Measurements from ENCODE around the gene UBE2E1. TPM values are rescaled to one million over a fixed set of nuclear protein-coding genes. Genes with fewer than 3 reads are reported as not detected.

UBE2E1 gene
- total RNA-seq, 4 donors from 2014 or later: 89.4 to 153 (median 121) TPM

GRCh38 chr3:23760871-23761373, 44.8 kb upstream of the UBE2E1 start:
- H3K27me3 ChIP-seq: no peaks in the 10 kb centered on the region
- TF ChIP-seq CTCF (IDR thresholded peaks at IDR 0.05): no peak
- no peak for TF ChIP-seq POLR2A (IDR thresholded peaks at IDR 0.05)
- no peak for TF ChIP-seq EP300 (IDR thresholded peaks at IDR 0.05)
- TF ChIP-seq POLR2AphosphoS5 (IDR thresholded peaks at IDR 0.05): no peak
- 29 to 93% methylated on average over 1 to 5 of the region's 7 CpGs for WGBS, 2 donors (ENCODE audit: low coverage in 1 of 2)
- H3K9me3 ChIP-seq: no peaks in the 10 kb centered on the region
- H3K4me1 ChIP-seq: peaks cover 0 to 33% (median 0%) of the 10 kb centered on the region in 3 donors
- H3K36me3 ChIP-seq: no peaks in the 10 kb centered on the region
- no peak for ATAC-seq
- H3K4me3 ChIP-seq: no peak overlapping the region
- H3K27ac ChIP-seq: no peak overlapping the region

GRCh38 chr3:23761440-23761896, 44.3 kb upstream of the UBE2E1 start:
- H3K27ac ChIP-seq: no peak overlapping the region
- no peaks in the 10 kb centered on the region for H3K9me3 ChIP-seq
- H3K36me3 ChIP-seq: no peaks in the 10 kb centered on the region
- ATAC-seq: no peak
- no peak overlapping the region for H3K4me3 ChIP-seq
- WGBS, 2 donors (ENCODE audit: low coverage in 1 of 2): 88 to 90% methylated on average over 2 of the region's 2 CpGs
- TF ChIP-seq POLR2A (IDR thresholded peaks at IDR 0.05) (no peak), EP300 (IDR thresholded peaks at IDR 0.05) (no peak), POLR2AphosphoS5 (IDR thresholded peaks at IDR 0.05) (no peak), CTCF (IDR thresholded peaks at IDR 0.05) (peak in 1 of 4 experiments; percentile 13)
- H3K4me1 ChIP-seq: peaks cover 0 to 27% (median 0%) of the 10 kb centered on the region in 3 donors
- H3K27me3 ChIP-seq: no peaks in the 10 kb centered on the region

- no peaks in the 10 kb centered on the region for H3K9me3 ChIP-seq
- no peaks in the 10 kb centered on the region for H3K36me3 ChIP-seq
- peak overlapping the region in 2 of 4 donors; percentile 71 to 73 for H3K27ac ChIP-seq
- no peak for TF ChIP-seq POLR2A (IDR thresholded peaks at IDR 0.05)
- TF ChIP-seq POLR2AphosphoS5 (IDR thresholded peaks at IDR 0.05): no peak
- no peak for TF ChIP-seq EP300 (IDR thresholded peaks at IDR 0.05)
- no peak for TF ChIP-seq CTCF (IDR thresholded peaks at IDR 0.05)
- peaks cover 0 to 21% (median 0%) of the 10 kb centered on the region in 3 donors for H3K4me1 ChIP-seq
- no peak for ATAC-seq
- no peaks in the 10 kb centered on the region for H3K27me3 ChIP-seq
- H3K4me3 ChIP-seq: no peak overlapping the region
- WGBS, 2 donors (ENCODE audit: low coverage in 1 of 2): 58 to 69% methylated on average over 5 to 6 of the region's 7 CpGs
These were observed 43.5 kb upstream of the UBE2E1 start for GRCh38 chr3:23762214-23762613.

- no peak for ATAC-seq
- peak overlapping the region; percentile 25 to 45 for H3K4me3 ChIP-seq
- no peaks in the 10 kb centered on the region for H3K9me3 ChIP-seq
- H3K27ac ChIP-seq: peak overlapping the region; percentile 6 to 73 (median 56)
- H3K36me3 ChIP-seq: no peaks in the 10 kb centered on the region
- TF ChIP-seq EP300 (IDR thresholded peaks at IDR 0.05) (no peak), CTCF (IDR thresholded peaks at IDR 0.05) (no peak), POLR2A (IDR thresholded peaks at IDR 0.05) (no peak), POLR2AphosphoS5 (IDR thresholded peaks at IDR 0.05) (no peak)
- 2 to 6% methylated on average over 10 to 12 of the region's 12 CpGs for WGBS, 2 donors (ENCODE audit: low coverage in 1 of 2)
- H3K27me3 ChIP-seq: no peaks in the 10 kb centered on the region
- H3K4me1 ChIP-seq: peaks cover 0 to 21% (median 0%) of the 10 kb centered on the region in 3 donors
These were observed 42.8 kb upstream of the UBE2E1 start for GRCh38 chr3:23762759-23763477.

GRCh38 chr3:23764407-23764806, 41.3 kb upstream of the UBE2E1 start:
- Histone ChIP-seq H3K27ac (no peak overlapping the region), H3K36me3 (no peaks in the 10 kb centered on the region), H3K4me3 (no peak overlapping the region), H3K4me1 (peaks cover 0 to 21% (median 0%) of the 10 kb centered on the region in 3 donors), H3K9me3 (no peaks in the 10 kb centered on the region), H3K27me3 (no peaks in the 10 kb centered on the region)
- ATAC-seq: no peak
- WGBS, 2 donors (ENCODE audit: low coverage in 1 of 2): 83% methylated on average over 1 of the region's 1 CpG; no CpG with 5 or more reads in 1 of the 2 donors
- TF ChIP-seq POLR2AphosphoS5 (IDR thresholded peaks at IDR 0.05) (no peak), CTCF (IDR thresholded peaks at IDR 0.05) (no peak), POLR2A (IDR thresholded peaks at IDR 0.05) (no peak), EP300 (IDR thresholded peaks at IDR 0.05) (no peak)

Measured in gastroesophageal sphincter (tissue), 4 donors.